GM12865 (cell line): ENCODE data around the gene GHR.

Source experiments
- DNase-seq: peaks from one replicate; pipeline ENCODE4 v3.0.0; 2010; ENCODE audit warnings: low read depth
- H3K4me3 ChIP-seq: 2 replicates; pipeline ENCODE4 v1.5.1; 2011; ENCODE audit warnings: mild to moderate bottlenecking, low read depth, low read length, control low read depth
- CTCF ChIP-seq: IDR thresholded peaks from 2 replicates; pipeline ENCODE4 v1.5.1; 2011; ENCODE audit warnings: low read length, control low read depth, low read depth, inconsistent platforms; ENCODE audit not compliant: insufficient read depth; ENCODE audit errors: missing control alignments

GHR gene

GRCh38 chr5:42520203-42520602, 97.0 kb downstream of the GHR start:
- no peak for DNase-seq
- no peak overlapping the region for H3K4me3 ChIP-seq
- TF ChIP-seq CTCF = no peak

GRCh38 chr5:42520957-42521356, 97.7 kb downstream of the GHR start:
- no peak for TF ChIP-seq CTCF
- H3K4me3 ChIP-seq = no peak overlapping the region
- DNase-seq = no peak

GRCh38 chr5:42521406-42521805, 98.2 kb downstream of the GHR start:
- no peak for DNase-seq
- TF ChIP-seq CTCF = no peak
- H3K4me3 ChIP-seq = no peak overlapping the region

GRCh38 chr5:42522783-42523182, 99.5 kb downstream of the GHR start:
- no peak for TF ChIP-seq CTCF
- no peak overlapping the region for H3K4me3 ChIP-seq
- DNase-seq = no peak

GRCh38 chr5:42526179-42526578, 102.9 kb downstream of the GHR start:
- no peak for TF ChIP-seq CTCF
- DNase-seq = no peak
- no peak overlapping the region for H3K4me3 ChIP-seq

- no peak for DNase-seq
- H3K4me3 ChIP-seq = no peak overlapping the region
- TF ChIP-seq CTCF = no peak
Observed at GRCh38 chr5:42531611-42532010, 108.4 kb downstream of the GHR start.

GRCh38 chr5:42542106-42542505, 118.9 kb downstream of the GHR start:
- DNase-seq = no peak
- no peak overlapping the region for H3K4me3 ChIP-seq
- no peak for TF ChIP-seq CTCF
